B cell (primary cell): ENCODE data around the gene C11orf91. TPM values are rescaled to one million over a fixed set of nuclear protein-coding genes. Genes with fewer than 3 reads are reported as not detected.
"Not testable (repeated sequence)": the region's sequence is repeated elsewhere in the genome, so short reads cannot be mapped to it uniquely, and the experiment has no call there.

Experiments
- ATAC-seq: fragments of 200-7000 bp; cut with Tn5 transposase; one replicate; pipeline ENCODE4 v1.10.0; 2021; ENCODE audit warnings: low read depth, mild to moderate bottlenecking, moderate number of reproducible peaks, moderate library complexity
- CTCF ChIA-PET: fragments of 350-600 bp; sonication (Branson Sonifier 250); formaldehyde crosslinking; loops from one replicate; lab custom pipeline; 2021; ENCODE audit warnings: antibody characterized with exemption, inconsistent platforms; lab: Charles Lee
- POLR2A ChIA-PET: fragments of 350-600 bp; sonication (Branson Sonifier 250); formaldehyde crosslinking; loops from one replicate; lab custom pipeline; 2021; ENCODE audit warnings: antibody characterized with exemption; lab: Charles Lee
- DNase-seq: peaks from one replicate; pipeline ENCODE4 v3.0.0; 2013
- H2AFZ ChIP-seq: 2 replicates; pipeline ENCODE4 v1.6.1; 2012; ENCODE audit warnings: mild to moderate bottlenecking, low read depth, low read length; ENCODE audit not compliant: insufficient read depth, poor library complexity, severe bottlenecking
- H3K27ac ChIP-seq, 2 donors: 1 replicate in 1 of 2; 2 replicates in 1 of 2; pipeline ENCODE4 v1.5.1; 2012 to 2013; ENCODE audit warnings: low read length in 2 of 2, mild to moderate bottlenecking in 2 of 2, moderate library complexity in 1 of 2
- H3K27me3 ChIP-seq, 4 experiments: fragments of 200-600 bp in 1 of 4; sonication (generic) in 1 of 4; replicated peaks in 1 of 4; 1 replicate in 2 of 4; 2 replicates in 2 of 4; pipeline versions ENCODE4 v1.6.1 to v1.7.0; 2013 to 2016; ENCODE audit warnings: low read length in 3 of 4, mild to moderate bottlenecking in 2 of 4, mixed read lengths in 1 of 4, moderate library complexity in 1 of 4; ENCODE audit not compliant: insufficient read depth in 4 of 4, control insufficient read depth in 3 of 4; ENCODE audit errors: control extremely low read depth in 1 of 4
- H3K36me3 ChIP-seq, 2 experiments: replicated peaks in 1 of 2; 1 replicate in 1 of 2; 2 replicates in 1 of 2; pipeline versions ENCODE4 v1.6.1 to v1.7.1; 2013; ENCODE audit warnings: low read length in 1 of 2; ENCODE audit not compliant: insufficient read depth in 2 of 2, control insufficient read depth in 1 of 2; ENCODE audit errors: control extremely low read depth in 1 of 2, extremely low read depth in 1 of 2
- H3K4me1 ChIP-seq, 2 donors: fragments of 200-600 bp in 1 of 2; sonication (generic) in 1 of 2; 1 replicate in 1 of 2; 2 replicates in 1 of 2; pipeline versions ENCODE4 v1.5.1 to v1.6.1; 2013 to 2017; ENCODE audit warnings: low read length in 2 of 2; ENCODE audit not compliant: control insufficient read depth in 2 of 2, insufficient read depth in 2 of 2
- H3K4me2 ChIP-seq: replicated peaks from 2 replicates; pipeline ENCODE3; 2012; ENCODE audit warnings: mild to moderate bottlenecking, low read depth, low read length; ENCODE audit not compliant: poor library complexity, severe bottlenecking
- H3K4me3 ChIP-seq, 5 experiments: fragments of 200-600 bp in 1 of 5; sonication (generic) in 1 of 5; 1 replicate in 3 of 5; 2 replicates in 2 of 5; pipeline versions ENCODE4 v1.5.1 to v1.7.0; 2011 to 2016; ENCODE audit warnings: low read length in 4 of 5, mild to moderate bottlenecking in 4 of 5, low read depth in 2 of 5, control low read depth in 1 of 5, moderate library complexity in 1 of 5; ENCODE audit not compliant: insufficient read depth in 1 of 5; ENCODE audit errors: control extremely low read depth in 1 of 5, extremely low read depth in 1 of 5
- H3K79me2 ChIP-seq: fragments of 200-600 bp; sonication (generic); one replicate; pipeline ENCODE4 v1.6.0; 2016; ENCODE audit warnings: low read length; ENCODE audit not compliant: control insufficient read depth, insufficient read depth
- H3K9ac ChIP-seq: fragments of 200-600 bp; sonication (generic); 2 replicates; pipeline ENCODE4 v1.6.1; 2017; ENCODE audit warnings: mild to moderate bottlenecking, low read length, moderate library complexity
- H3K9me3 ChIP-seq, 3 donors: one replicate each; pipeline versions ENCODE4 v1.6.1 to v1.7.1; 2013; ENCODE audit warnings: low read length in 2 of 3; ENCODE audit not compliant: control insufficient read depth in 2 of 3, insufficient read depth in 1 of 3; ENCODE audit errors: control extremely low read depth in 1 of 3
- H4K20me1 ChIP-seq: 2 replicates; pipeline ENCODE4 v1.6.0; 2012; ENCODE audit warnings: mild to moderate bottlenecking, low read length; ENCODE audit not compliant: insufficient read depth, control insufficient read depth, poor library complexity, severe bottlenecking
- H3K27ac Mint-ChIP-seq: one replicate; pipeline ENCODE4 v1.8.0; 2021; ENCODE audit warnings: mixed read lengths
- H3K27me3 Mint-ChIP-seq: one replicate; pipeline ENCODE4 v1.8.0; 2021; ENCODE audit warnings: mixed read lengths
- H3K4me1 Mint-ChIP-seq: one replicate; pipeline ENCODE4 v1.8.0; 2021; ENCODE audit warnings: mixed read lengths
- H3K4me3 Mint-ChIP-seq: one replicate; pipeline ENCODE4 v1.8.0; 2021; ENCODE audit warnings: mixed read lengths
- H3K9me3 Mint-ChIP-seq: one replicate; pipeline ENCODE4 v1.8.0; 2022; ENCODE audit warnings: mixed read lengths; ENCODE audit not compliant: insufficient read depth
- EZH2 ChIP-seq: IDR thresholded peaks from 2 replicates; pipeline ENCODE4 v1.6.1; 2012; ENCODE audit warnings: borderline replicate concordance, low read depth, mild to moderate bottlenecking, moderate library complexity, low read length; ENCODE audit not compliant: insufficient read depth, poor library complexity, severe bottlenecking
- WGBS: methylation state at CpG from one replicate; pipeline ENCODE4 v1.1.5; 2013; ENCODE audit warnings: missing lambda C conversion rate; ENCODE audit not compliant: insufficient coverage; 5-methylcytosine and 5-hydroxymethylcytosine counted together
- intact Hi-C: fragments of 100-400 bp; cut with micrococcal nuclease; formaldehyde crosslinking; loops from one replicate; pipeline ENCODE4 v1.10.0; 2022
- polyA plus RNA-seq: library from polyadenylated mRNA; depleted of rRNA; stranded (reverse); fragments of >200 nt; gene quantifications from 2 replicates; pipeline ENCODE4 v1.2.3, GENCODE V29; 2012
- total RNA-seq, 2 donors: library from RNA; stranded (reverse); fragments of 120-200 nt in 1 of 2; gene quantifications; 1 replicate in 1 of 2; 2 replicates in 1 of 2; pipeline versions ENCODE4 v1.2.3 to v1.2.4, GENCODE V29; 2013 to 2022
- TF ChIP-seq, protein P1 (sequence below): fragments of 200-600 bp; IDR thresholded peaks from one replicate; pipeline ENCODE4 v1.8.0; 2022; ENCODE audit warnings: antibody characterized with exemption, mild to moderate bottlenecking

The C11orf91 gene
- total and polyA plus RNA-seq, 2 donors (not counting 1 experiment from before 2014, with no cell fraction given): not detected

DNA sequence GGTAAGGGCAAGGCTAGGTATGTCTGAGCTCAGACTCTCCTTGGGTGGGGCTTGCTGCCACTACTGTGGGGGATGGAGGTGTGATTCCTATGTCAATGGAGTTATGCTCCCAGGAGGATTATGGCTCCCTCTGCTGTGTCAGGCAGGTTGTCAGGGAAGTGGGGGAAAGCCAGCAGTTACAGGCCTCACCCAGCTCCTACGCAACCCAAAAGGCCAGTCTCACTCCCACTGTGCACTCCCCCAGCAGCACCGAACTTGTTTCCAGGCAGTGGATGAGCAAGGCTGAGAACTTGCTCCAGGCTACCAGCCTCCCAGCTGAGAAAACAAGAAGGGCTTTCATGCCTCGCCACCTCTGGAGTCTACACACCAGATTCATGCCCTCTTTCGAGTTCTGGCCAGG lies 18.2 kb downstream of the C11orf91 start:
- H3K4me3 Mint-ChIP-seq: no peak overlapping the region
- H3K27me3 ChIP-seq: peaks cover 0 to 14% (median 3%) of the 10 kb centered on the region in 4 experiments
- H3K27ac ChIP-seq: no peak overlapping the region
- 85% methylated on average over 2 of the region's 4 CpGs for whole genome bisulfite sequencing
- ATAC-seq: no peak
- no peak for DNase-seq
- H4K20me1 ChIP-seq: no peaks in the 10 kb centered on the region
- peaks cover 0 to 3% (median under 1%) of the 10 kb centered on the region in 3 donors for H3K9me3 ChIP-seq
- CTCF ChIA-PET: no interaction called here
- H3K4me3 ChIP-seq: no peak overlapping the region
- H3K4me1 Mint-ChIP-seq: no peaks in the 10 kb centered on the region
- intact Hi-C loops: no loop called here
- H3K79me2 ChIP-seq: no peaks in the 10 kb centered on the region
- H3K27me3 Mint-ChIP-seq: peaks cover 66% of the 10 kb centered on the region
- H3K4me1 ChIP-seq: no peaks in the 10 kb centered on the region
- peaks cover 3% of the 10 kb centered on the region for H3K9me3 Mint-ChIP-seq
- H2AFZ ChIP-seq: no peak overlapping the region
- no peak overlapping the region for H3K27ac Mint-ChIP-seq
- no peak for TF ChIP-seq EZH2
- TF ChIP-seq, protein P1, sequence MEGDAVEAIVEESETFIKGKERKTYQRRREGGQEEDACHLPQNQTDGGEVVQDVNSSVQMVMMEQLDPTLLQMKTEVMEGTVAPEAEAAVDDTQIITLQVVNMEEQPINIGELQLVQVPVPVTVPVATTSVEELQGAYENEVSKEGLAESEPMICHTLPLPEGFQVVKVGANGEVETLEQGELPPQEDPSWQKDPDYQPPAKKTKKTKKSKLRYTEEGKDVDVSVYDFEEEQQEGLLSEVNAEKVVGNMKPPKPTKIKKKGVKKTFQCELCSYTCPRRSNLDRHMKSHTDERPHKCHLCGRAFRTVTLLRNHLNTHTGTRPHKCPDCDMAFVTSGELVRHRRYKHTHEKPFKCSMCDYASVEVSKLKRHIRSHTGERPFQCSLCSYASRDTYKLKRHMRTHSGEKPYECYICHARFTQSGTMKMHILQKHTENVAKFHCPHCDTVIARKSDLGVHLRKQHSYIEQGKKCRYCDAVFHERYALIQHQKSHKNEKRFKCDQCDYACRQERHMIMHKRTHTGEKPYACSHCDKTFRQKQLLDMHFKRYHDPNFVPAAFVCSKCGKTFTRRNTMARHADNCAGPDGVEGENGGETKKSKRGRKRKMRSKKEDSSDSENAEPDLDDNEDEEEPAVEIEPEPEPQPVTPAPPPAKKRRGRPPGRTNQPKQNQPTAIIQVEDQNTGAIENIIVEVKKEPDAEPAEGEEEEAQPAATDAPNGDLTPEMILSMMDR: no peak
- H3K4me2 ChIP-seq: no peak overlapping the region
- POLR2A ChIA-PET: no interaction called here
- H3K9ac ChIP-seq: no peak overlapping the region
- H3K36me3 ChIP-seq: no peaks in the 10 kb centered on the region

DNA sequence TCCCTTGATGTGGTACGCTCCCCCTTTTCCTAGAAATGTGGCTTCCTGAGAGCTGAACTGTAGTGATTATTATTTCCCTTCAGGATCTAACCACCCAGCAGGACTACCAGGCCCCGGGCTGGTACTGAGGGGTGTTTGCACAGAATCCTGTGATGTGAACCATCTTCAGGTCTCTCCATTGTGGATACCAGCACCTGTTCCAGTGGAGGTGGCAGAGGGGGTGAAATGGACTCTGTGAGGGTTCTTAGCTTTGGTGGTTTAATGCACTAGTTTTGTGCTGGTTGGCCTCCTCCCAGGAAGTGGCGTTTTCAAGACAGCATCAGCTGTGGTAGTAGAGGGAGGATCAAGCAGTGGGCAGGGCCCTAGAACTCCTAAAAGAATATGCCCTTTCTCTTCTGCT lies 18.6 kb downstream of the C11orf91 start:
- no peak overlapping the region for H3K4me2 ChIP-seq
- no peak overlapping the region for H3K4me3 ChIP-seq
- no peaks in the 10 kb centered on the region for H3K4me1 ChIP-seq
- H3K36me3 ChIP-seq: no peaks in the 10 kb centered on the region
- no peak overlapping the region for H3K27ac Mint-ChIP-seq
- H4K20me1 ChIP-seq: no peaks in the 10 kb centered on the region
- ATAC-seq: no peak
- peaks cover 0 to 14% (median 3%) of the 10 kb centered on the region in 4 experiments for H3K27me3 ChIP-seq
- H3K4me3 Mint-ChIP-seq: no peak overlapping the region
- H3K27me3 Mint-ChIP-seq: peaks cover 70% of the 10 kb centered on the region
- H3K4me1 Mint-ChIP-seq: no peaks in the 10 kb centered on the region
- H3K9me3 ChIP-seq: no peaks in the 10 kb centered on the region
- ChIA-PET POLR2A (no interaction called here), CTCF (interaction anchor here (0.7 kb wide), 1 partner anchor 461 kb away, joined by 3 read pairs; no protein-coding TSS in a partner anchor)
- WGBS: 83% methylated on average over 2 of the region's 3 CpGs
- H3K9ac ChIP-seq: no peak overlapping the region
- no peak overlapping the region for H2AFZ ChIP-seq
- no peak for DNase-seq
- no peaks in the 10 kb centered on the region for H3K9me3 Mint-ChIP-seq
- no peaks in the 10 kb centered on the region for H3K79me2 ChIP-seq
- TF ChIP-seq, protein P1: no peak
- TF ChIP-seq EZH2: no peak
- intact Hi-C loops: no loop called here
- no peak overlapping the region for H3K27ac ChIP-seq

DNA sequence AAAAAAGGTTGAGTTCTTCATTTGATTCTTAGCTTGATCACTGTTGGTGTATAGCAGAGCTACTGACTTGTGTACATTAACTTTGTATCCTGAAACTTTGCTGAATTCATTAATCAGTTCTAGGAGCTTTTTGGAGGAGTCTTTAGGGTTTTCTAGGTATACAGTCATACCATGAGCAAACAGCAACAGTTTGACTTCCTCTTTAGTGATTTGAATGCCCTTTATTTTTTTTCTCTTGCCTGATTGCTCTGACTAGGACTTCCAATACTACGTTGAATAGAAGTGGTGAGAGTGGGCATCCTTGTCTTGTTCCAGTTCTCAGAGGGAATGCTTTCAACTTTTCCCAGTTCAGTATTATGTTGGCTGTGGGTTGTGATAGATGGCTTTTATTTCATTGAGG lies 22.0 kb downstream of the C11orf91 start:
- H3K27ac Mint-ChIP-seq, H4K20me1 ChIP-seq, ATAC-seq, H3K4me3 ChIP-seq, H3K9me3 Mint-ChIP-seq, H2AFZ ChIP-seq, POLR2A ChIA-PET, H3K4me1 ChIP-seq, H3K4me3 Mint-ChIP-seq, H3K79me2 ChIP-seq, DNase-seq, H3K9ac ChIP-seq, intact Hi-C loops, H3K9me3 ChIP-seq, H3K4me1 Mint-ChIP-seq, H3K27ac ChIP-seq, CTCF ChIA-PET, H3K27me3 ChIP-seq, H3K36me3 ChIP-seq, H3K4me2 ChIP-seq: not testable (repeated sequence)
- H3K27me3 Mint-ChIP-seq: peaks cover 53% of the 10 kb centered on the region
- no CpG with 5 or more reads among the region's 1 CpG for WGBS
